GM08714 (cell line): Measurements from ENCODE around the gene FUT8.
"Not testable (repeated sequence)": the region's sequence is repeated elsewhere in the genome, so short reads cannot be mapped to it uniquely, and the experiment has no call there.

Source experiments
- H3K4me3 ChIP-seq: fragments of 200-500 bp; sonication (Bioruptor generic); 2 replicates; pipeline ENCODE4 v1.5.1; 2014; ENCODE audit warnings: mild to moderate bottlenecking, low read length, inconsistent platforms
- ZNF274 ChIP-seq: IDR thresholded peaks from 2 replicates; pipeline ENCODE4 v1.6.1; 2012; ENCODE audit warnings: mild to moderate bottlenecking, low read depth, low read length

The FUT8 gene

DNA sequence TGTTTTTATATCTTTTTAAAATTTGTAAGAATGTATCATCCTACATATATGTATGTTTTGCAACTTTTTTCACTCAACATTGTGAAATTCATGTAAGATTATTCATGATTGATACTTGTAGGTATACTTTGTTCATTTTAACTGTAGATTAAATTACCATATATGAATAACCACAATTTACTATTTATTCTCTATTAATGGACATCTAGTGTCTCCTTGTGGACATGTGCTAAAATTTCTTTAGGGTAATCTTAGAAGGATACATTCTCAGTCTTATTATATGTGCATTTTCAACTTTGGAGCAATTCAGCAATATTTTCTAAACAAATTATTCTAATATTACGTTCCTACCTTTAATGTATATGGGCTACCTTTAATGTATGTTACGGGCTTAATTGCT, 192.4 kb downstream of the FUT8 start:
- H3K4me3 ChIP-seq = no peak overlapping the region
- no peak for TF ChIP-seq ZNF274

DNA sequence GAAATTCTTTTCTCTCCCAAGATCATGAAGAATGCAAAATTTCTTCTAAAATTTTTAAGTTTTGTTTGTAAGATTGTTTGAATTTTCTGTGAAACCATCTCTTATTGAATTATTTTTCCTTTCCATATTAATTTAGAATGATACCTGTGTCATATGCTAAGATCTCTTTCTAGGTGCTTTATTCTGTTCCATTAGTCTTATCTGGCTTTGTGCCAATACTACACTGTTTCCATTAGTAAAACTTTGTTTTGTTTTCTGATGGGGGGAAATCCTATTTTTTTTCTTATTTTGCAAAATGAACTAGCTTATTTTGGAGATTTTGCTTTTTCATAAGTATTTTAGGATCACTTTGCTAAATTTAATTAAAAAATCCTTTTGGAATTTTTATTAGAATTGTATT, 193.9 kb downstream of the FUT8 start:
- no peak for TF ChIP-seq ZNF274
- no peak overlapping the region for H3K4me3 ChIP-seq

DNA sequence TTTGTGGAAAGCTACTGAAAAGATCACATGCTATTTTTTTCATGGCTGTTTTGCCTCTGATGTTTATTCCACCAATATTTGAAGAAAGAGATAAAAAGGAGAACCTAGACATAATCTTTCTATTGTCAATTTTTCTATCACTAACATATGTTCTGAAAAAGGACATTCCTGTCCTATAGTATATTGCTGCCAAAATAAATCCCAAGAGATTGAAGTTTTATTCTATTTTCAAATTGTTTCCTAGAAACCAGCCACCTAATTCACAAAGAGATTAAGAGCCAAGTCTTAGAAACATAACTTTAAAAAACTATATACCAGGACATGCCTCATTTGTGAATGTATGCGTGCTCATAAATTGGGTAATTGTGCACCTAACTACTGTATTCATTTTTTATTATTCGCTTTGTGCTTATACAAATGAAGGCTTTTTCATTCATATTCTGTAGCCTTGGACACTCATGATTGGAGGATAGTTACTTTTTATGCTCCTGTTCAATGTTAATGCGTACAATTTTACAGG, 200.7 kb downstream of the FUT8 start:
- no peak overlapping the region for H3K4me3 ChIP-seq
- no peak for TF ChIP-seq ZNF274

DNA sequence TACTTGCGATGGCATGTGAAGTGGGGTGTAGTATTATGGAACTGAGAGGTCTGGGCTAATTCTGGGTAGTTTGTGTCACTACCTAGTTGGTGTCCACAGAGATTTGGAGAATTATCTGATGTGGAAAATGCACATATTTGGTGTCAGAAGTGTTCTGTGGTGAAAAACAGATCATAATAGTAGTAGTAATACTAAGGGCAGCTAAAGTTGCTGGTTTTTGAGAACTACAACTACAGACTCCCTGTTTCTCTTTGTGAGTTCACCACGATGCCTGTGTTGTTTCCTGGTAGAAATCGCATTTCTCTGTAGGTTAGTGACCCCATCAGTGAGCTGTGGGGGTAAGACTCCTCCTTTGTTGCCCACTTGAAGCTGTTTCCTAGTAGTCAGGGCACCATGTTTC, 206.5 kb downstream of the FUT8 start:
- H3K4me3 ChIP-seq = no peak overlapping the region
- no peak for TF ChIP-seq ZNF274

GRCh38 chr14:65620195-65620594, 207.7 kb downstream of the FUT8 start:
- no peak for TF ChIP-seq ZNF274
- H3K4me3 ChIP-seq = no peak overlapping the region

GRCh38 chr14:65622703-65623102, 210.2 kb downstream of the FUT8 start:
- no peak overlapping the region for H3K4me3 ChIP-seq
- no peak for TF ChIP-seq ZNF274

DNA sequence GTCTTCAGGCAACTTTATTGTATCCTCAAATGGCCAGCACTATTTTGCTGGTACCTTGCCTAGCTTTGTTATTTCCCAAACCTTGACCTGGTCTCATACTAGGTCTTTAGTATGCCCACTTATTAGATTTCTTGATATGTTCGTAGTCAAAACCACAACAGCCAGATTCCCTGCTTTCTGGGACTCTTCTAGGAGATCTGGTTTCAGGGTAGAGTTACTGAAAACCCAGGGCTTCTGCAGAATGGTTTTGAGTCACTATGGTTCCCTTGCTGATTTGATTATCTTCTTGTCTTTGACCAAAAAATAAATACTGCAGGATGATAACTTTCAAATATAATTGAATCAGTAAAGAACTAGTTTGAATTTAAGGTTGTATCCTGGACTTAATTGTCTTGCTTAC, 211.2 kb downstream of the FUT8 start:
- no peak for TF ChIP-seq ZNF274

GRCh38 chr14:65627315-65627714, 214.8 kb downstream of the FUT8 start:
- no peak overlapping the region for H3K4me3 ChIP-seq
- no peak for TF ChIP-seq ZNF274

More for the DNA sequence above, 211.2 kb downstream of the FUT8 start:
- no peak overlapping the region for H3K4me3 ChIP-seq

- no peak for TF ChIP-seq ZNF274
- no peak overlapping the region for H3K4me3 ChIP-seq
These were observed 216.1 kb downstream of the FUT8 start for GRCh38 chr14:65628664-65629063.

DNA sequence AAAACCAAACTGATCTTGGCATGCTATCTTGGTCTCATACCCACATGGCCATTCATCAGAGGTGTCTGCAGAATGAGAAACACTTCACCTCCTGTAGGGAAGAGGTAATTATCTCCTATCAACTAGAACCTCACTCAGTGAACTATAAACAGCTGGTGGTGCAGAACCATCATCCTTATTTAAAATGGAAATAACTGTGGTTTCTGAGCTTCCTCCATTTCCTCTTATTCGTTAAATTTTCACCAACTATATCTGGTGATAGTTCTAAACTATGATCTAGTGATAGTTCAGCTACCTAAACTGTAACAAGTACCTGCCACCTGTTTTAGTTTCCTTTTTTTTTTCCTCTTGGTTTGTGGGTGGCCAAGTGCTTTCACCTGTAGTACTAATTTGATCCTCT, 218.5 kb downstream of the FUT8 start:
- H3K4me3 ChIP-seq = no peak overlapping the region
- no peak for TF ChIP-seq ZNF274

GRCh38 chr14:65632487-65632886, 220.0 kb downstream of the FUT8 start:
- no peak for TF ChIP-seq ZNF274

GRCh38 chr14:65633666-65634065, 221.1 kb downstream of the FUT8 start:
- H3K4me3 ChIP-seq = not testable (repeated sequence)

More at GRCh38 chr14:65632487-65632886, 220.0 kb downstream of the FUT8 start:
- H3K4me3 ChIP-seq = no peak overlapping the region

DNA sequence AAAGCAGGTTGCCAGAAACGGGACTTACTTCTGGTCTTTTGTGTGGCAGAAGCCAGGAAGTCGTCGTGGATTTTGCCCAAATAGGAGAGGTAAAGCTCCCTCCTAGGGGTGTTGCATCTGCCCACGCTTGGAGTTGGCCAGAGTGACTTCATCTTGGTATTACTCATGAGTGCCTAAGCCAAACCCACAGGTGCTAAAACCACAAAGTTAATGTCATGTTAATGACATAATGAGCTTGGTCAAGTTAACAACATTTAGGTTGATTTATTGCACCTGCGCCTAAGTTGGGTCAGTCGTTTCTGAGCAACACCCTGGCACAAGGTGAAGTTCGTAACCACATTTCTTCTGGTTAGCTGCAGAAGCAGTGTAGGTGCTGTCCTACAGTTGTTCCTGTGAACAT, 225.2 kb downstream of the FUT8 start:
- no peak overlapping the region for H3K4me3 ChIP-seq

GRCh38 chr14:65639216-65639615, 226.7 kb downstream of the FUT8 start:
- no peak for TF ChIP-seq ZNF274

More for the DNA sequence above, 225.2 kb downstream of the FUT8 start:
- TF ChIP-seq ZNF274 = no peak

GRCh38 chr14:65650826-65651225, 238.3 kb downstream of the FUT8 start:
- no peak overlapping the region for H3K4me3 ChIP-seq
- TF ChIP-seq ZNF274 = no peak

More at GRCh38 chr14:65639216-65639615, 226.7 kb downstream of the FUT8 start:
- H3K4me3 ChIP-seq = no peak overlapping the region

DNA sequence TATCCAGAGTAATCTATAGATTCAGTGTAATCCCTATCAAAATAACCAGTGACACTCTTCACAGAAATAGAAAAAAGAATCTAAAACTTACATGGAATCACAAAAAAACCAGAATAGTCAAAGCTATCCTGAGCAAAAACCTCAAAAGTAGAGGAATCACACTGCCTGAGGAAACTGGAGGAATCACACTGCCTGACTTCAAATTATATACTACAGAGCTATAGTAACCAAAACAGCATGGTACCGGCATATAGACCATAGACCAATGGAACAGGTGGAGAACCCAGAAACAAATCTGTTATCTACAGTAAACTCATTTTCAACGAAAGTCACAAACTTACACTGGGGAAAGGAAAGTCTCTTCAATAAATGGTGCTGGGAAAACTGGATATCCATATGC, 244.0 kb downstream of the FUT8 start:
- H3K4me3 ChIP-seq = no peak overlapping the region
- TF ChIP-seq ZNF274 = no peak

DNA sequence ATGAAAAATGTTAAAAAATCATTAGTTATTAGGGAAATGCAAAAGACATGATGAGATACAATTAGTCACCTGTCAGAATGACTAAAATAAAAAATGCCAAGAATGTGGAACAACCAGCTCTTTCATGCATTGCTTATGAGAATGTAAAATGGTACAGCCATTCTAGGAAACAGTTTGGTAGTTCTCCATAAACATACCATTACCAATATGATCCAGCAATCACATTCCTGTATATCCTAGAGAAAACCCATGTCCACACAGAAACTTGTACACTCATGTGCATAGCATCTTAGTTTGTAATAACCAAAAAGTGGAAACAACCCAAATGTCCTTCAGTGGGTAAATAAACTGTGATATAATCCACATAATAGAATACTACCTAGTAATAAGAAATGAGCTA, 245.7 kb downstream of the FUT8 start:
- no peak for TF ChIP-seq ZNF274

DNA sequence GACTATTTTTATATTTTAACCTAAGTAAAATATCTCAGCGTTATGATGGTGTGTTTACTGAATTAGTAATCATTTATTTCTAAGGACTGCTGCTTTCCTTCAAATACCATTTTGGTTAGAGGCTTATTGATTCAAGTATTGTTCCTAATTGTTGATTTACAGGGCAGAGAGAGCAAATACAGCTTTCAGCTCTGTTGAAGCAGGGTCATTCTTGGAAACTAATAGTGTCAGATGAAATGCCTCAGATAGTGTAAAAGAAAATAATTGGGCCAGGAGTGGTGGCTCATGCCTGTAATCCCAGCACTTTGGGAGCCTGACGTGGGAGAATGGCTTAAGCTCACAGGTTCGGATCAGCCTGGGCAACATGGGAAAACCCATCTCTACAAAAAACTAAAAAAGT, 249.3 kb downstream of the FUT8 start:
- TF ChIP-seq ZNF274 = no peak
- no peak overlapping the region for H3K4me3 ChIP-seq

More for the DNA sequence above, 245.7 kb downstream of the FUT8 start:
- H3K4me3 ChIP-seq = no peak overlapping the region
